ENCODE data around the gene ARMH1.

Gene ARMH1

GRCh38 chr1:44693900-44694299, 19.4 kb downstream of the ARMH1 start (continued):
- no peak for TF ChIP-seq ZFP41 (tag by site-specific recombination; IDR thresholded peaks at IDR 0.05; ENCODE audit: borderline replicate concordance)
- no peak for TF ChIP-seq TCF7L2 (IDR thresholded peaks at IDR 0.05; ENCODE audit: borderline replicate concordance, low read depth, low read length)
- peak; percentile 37; the same call in 1 of the 2 replicates for TF ChIP-seq ZNF398 (tag by site-specific recombination; IDR thresholded peaks at IDR 0.05)
- TF ChIP-seq ZNF600 (tag by site-specific recombination; IDR thresholded peaks at IDR 0.05), result no peak
- TF ChIP-seq ZNF623 (tag by site-specific recombination; IDR thresholded peaks at IDR 0.05), result no peak
- no peak for TF ChIP-seq ZNF571 (tag by site-specific recombination; IDR thresholded peaks at IDR 0.05)
- no peak for TF ChIP-seq MYNN (tag by site-specific recombination; IDR thresholded peaks at IDR 0.05; ENCODE audit: borderline replicate concordance)
- no peak for TF ChIP-seq ZNF785 (tag by site-specific recombination; IDR thresholded peaks at IDR 0.05)
- TF ChIP-seq ZNF266 (tag by site-specific recombination; IDR thresholded peaks at IDR 0.05; ENCODE audit: low read depth), result no peak
- TF ChIP-seq ZNF394 (tag by site-specific recombination; IDR thresholded peaks at IDR 0.05; ENCODE audit: borderline replicate concordance), result no peak
- no peak for TF ChIP-seq ZNF707 (tag by site-specific recombination; IDR thresholded peaks at IDR 0.05)
- TF ChIP-seq HOXA7 (CRISPR knock-in tag; IDR thresholded peaks at IDR 0.05; ENCODE audit: borderline replicate concordance), result no peak

GRCh38 chr1:44694863-44695478, 20.5 kb downstream of the ARMH1 start:
- H3K4me3 ChIP-seq (ENCODE audit: low read depth, low read length), result no peak overlapping the region
- POLR2A ChIA-PET, result no interaction called here

More at GRCh38 chr1:44694863-44695478, 20.5 kb downstream of the ARMH1 start:
- H3K9me3 ChIP-seq (ENCODE audit: control insufficient read depth, insufficient read depth, low read depth, low read length), result no peaks in the 10 kb centered on the region
- no peak for TF ChIP-seq ZNF24 (tag by site-specific recombination; IDR thresholded peaks at IDR 0.05)
- TF ChIP-seq ZNF266 (tag by site-specific recombination; IDR thresholded peaks at IDR 0.05; ENCODE audit: low read depth), result no peak
- TF ChIP-seq ZBTB21 (tag by site-specific recombination; IDR thresholded peaks at IDR 0.05), result no peak
- TF ChIP-seq ZNF701 (tag by site-specific recombination; IDR thresholded peaks at IDR 0.05), result no peak
- no peak for TF ChIP-seq KLF17 (tag by site-specific recombination; IDR thresholded peaks at IDR 0.05)
- no peak for TF ChIP-seq ZNF394 (tag by site-specific recombination; IDR thresholded peaks at IDR 0.05; ENCODE audit: borderline replicate concordance)
- TF ChIP-seq PRDM4 (tag by site-specific recombination; IDR thresholded peaks at IDR 0.05), result no peak
- no peak for TF ChIP-seq TRIM28 (IDR thresholded peaks at IDR 0.05; ENCODE audit: borderline replicate concordance, low read length)
- no peak for TF ChIP-seq ZNF133 (tag by site-specific recombination; IDR thresholded peaks at IDR 0.05)
- no peak for TF ChIP-seq ZNF670 (tag by site-specific recombination; IDR thresholded peaks at IDR 0.05; ENCODE audit: low read depth)
- no peak for TF ChIP-seq YY2 (tag by site-specific recombination; IDR thresholded peaks at IDR 0.05)
- TF ChIP-seq ZNF157 (tag by site-specific recombination; IDR thresholded peaks at IDR 0.05), result no peak
- TF ChIP-seq ZNF561 (tag by site-specific recombination; IDR thresholded peaks at IDR 0.05; ENCODE audit: borderline replicate concordance), result no peak
- TF ChIP-seq BCL11A (tag by site-specific recombination; IDR thresholded peaks at IDR 0.05; ENCODE audit: low read depth), result no peak
- no peak for TF ChIP-seq ZBTB8A (tag by site-specific recombination; IDR thresholded peaks at IDR 0.05)
- no peaks in the 10 kb centered on the region for H3K4me1 ChIP-seq (ENCODE audit: control insufficient read depth, insufficient read depth, low read length)
- CTCF ChIA-PET, result no interaction called here
- H3K36me3 ChIP-seq (ENCODE audit: control insufficient read depth in 2 of 2, insufficient read depth in 1 of 2, low read length in 2 of 2), result no peaks in the 10 kb centered on the region
- no peak overlapping the region for H3K27ac ChIP-seq (ENCODE audit: extremely low read depth, low read depth, low read length)

Measured in HEK293 (cell line).